Loucy (cell line): ENCODE data around the gene TRIM47.

ENCODE experiments used
- H2AFZ ChIP-seq: fragments of 200-600 bp; sonication (generic); 2 replicates; pipeline ENCODE4 v1.6.0; 2016; ENCODE audit warnings: antibody characterized with exemption, mild to moderate bottlenecking, low read length, moderate library complexity
- H3F3A ChIP-seq: fragments of 200-600 bp; 2 replicates; pipeline ENCODE4 v1.6.0; 2016; ENCODE audit warnings: antibody characterized with exemption, low read depth, mild to moderate bottlenecking
- H3K27me3 ChIP-seq: fragments of 200-600 bp; sonication (generic); 2 replicates; pipeline ENCODE4 v1.6.1; 2014; ENCODE audit warnings: low read length, mild to moderate bottlenecking; ENCODE audit not compliant: insufficient read depth, poor library complexity, severe bottlenecking
- H3K36me3 ChIP-seq: fragments of 200-600 bp; sonication (generic); 2 replicates; pipeline ENCODE4 v1.6.1; 2016; ENCODE audit warnings: low read length; ENCODE audit not compliant: insufficient read depth
- H3K4me1 ChIP-seq: fragments of 200-600 bp; sonication (generic); 2 replicates; pipeline ENCODE4 v1.5.1; 2014; ENCODE audit warnings: low read length, mild to moderate bottlenecking; ENCODE audit not compliant: insufficient read depth, poor library complexity, severe bottlenecking
- H3K4me2 ChIP-seq: fragments of 200-600 bp; sonication (generic); 2 replicates; pipeline ENCODE4 v1.6.0; 2014; ENCODE audit warnings: antibody characterized with exemption, low read length, low read depth, mild to moderate bottlenecking; ENCODE audit not compliant: poor library complexity, severe bottlenecking
- H3K4me3 ChIP-seq: fragments of 200-600 bp; sonication (generic); 2 replicates; pipeline ENCODE4 v1.5.1; 2014; ENCODE audit warnings: low read length, mild to moderate bottlenecking, mixed read lengths; ENCODE audit not compliant: poor library complexity, severe bottlenecking
- H3K79me2 ChIP-seq: fragments of 200-600 bp; sonication (generic); 2 replicates; pipeline ENCODE4 v1.6.1; 2014; ENCODE audit warnings: low read length; ENCODE audit not compliant: insufficient read depth
- H3K9ac ChIP-seq: fragments of 200-600 bp; sonication (generic); 2 replicates; pipeline ENCODE4 v1.6.0; 2014; ENCODE audit warnings: mild to moderate bottlenecking, low read depth, low read length, moderate library complexity; ENCODE audit not compliant: poor library complexity, severe bottlenecking
- H3K9me2 ChIP-seq: fragments of 200-600 bp; sonication (generic); replicated peaks from 2 replicates; pipeline ENCODE4 v1.6.1; 2016; ENCODE audit warnings: low read depth, low read length, mixed read lengths
- H3K9me3 ChIP-seq: fragments of 200-600 bp; sonication (generic); 2 replicates; pipeline ENCODE4 v1.6.1; 2014; ENCODE audit warnings: mild to moderate bottlenecking, antibody characterized with exemption, low read length, low read depth; ENCODE audit not compliant: insufficient read depth
- H4K20me1 ChIP-seq: fragments of 200-600 bp; sonication (generic); 2 replicates; pipeline ENCODE4 v1.6.0; 2014; ENCODE audit warnings: antibody characterized with exemption, low read length, mild to moderate bottlenecking; ENCODE audit not compliant: insufficient read depth, poor library complexity, severe bottlenecking
- CTCF ChIP-seq: fragments of 200-600 bp; sonication (generic); conservative IDR thresholded peaks from 2 replicates; pipeline ENCODE4 v1.5.1; 2014; ENCODE audit warnings: mild to moderate bottlenecking, antibody characterized with exemption, low read length
- EZH2phosphoT487 ChIP-seq: fragments of 200-600 bp; IDR thresholded peaks from 2 replicates; pipeline ENCODE4 v1.6.1; 2018; ENCODE audit warnings: antibody characterized with exemption, mild to moderate bottlenecking, moderate library complexity, borderline replicate concordance

Gene TRIM47

DNA sequence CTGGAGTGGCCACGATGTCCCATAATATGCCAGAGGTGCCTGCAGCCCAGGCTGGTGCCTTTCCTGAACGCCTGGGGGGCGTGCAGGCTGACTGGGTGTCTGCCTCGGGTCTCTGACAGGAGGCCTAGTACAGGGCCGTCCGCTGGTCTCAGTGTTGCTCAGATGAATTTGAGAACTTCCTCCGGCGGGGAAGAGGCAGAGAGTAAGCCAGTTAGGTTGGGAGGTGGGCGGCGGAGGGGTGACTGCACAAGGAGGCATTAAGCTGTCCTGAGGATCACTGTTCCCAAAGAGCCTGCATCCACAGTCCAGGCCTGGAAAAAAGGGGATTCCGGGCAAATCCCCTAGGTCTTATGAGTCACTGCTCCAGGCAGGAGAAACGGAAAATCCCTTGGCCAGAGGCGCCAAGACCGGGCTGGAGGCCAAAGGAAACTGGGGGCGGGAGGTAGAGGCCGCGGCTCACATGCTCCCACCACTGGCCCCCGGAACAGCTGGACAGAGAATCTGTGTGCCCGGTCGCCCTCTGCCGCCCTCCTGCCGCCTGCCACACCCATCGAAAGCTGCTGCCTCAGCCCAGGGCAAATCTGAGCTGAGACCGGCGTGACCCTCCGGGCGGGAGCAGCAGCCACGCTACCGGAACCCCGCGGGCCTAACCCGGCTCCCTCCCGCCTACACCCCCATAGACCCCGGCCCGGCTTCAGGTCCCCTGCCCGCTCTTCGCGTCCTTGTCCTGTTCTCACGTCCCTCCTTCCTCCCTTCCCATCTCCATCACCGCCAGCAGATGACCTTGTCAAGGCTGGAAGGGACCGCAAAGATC lies 1.2 kb downstream of the TRIM47 start:
- H3K4me1 ChIP-seq = peaks cover 36% of the 10 kb centered on the region
- H3K27me3 ChIP-seq = no peaks in the 10 kb centered on the region
- peak overlapping the region; percentile 74 for H2AFZ ChIP-seq
- no peaks in the 10 kb centered on the region for H3F3A ChIP-seq
- peaks cover 16% of the 10 kb centered on the region for H3K79me2 ChIP-seq
- TF ChIP-seq EZH2phosphoT487 (no peak), CTCF (no peak)
- H3K9me2 ChIP-seq = no peaks in the 10 kb centered on the region
- H3K9ac ChIP-seq = peak overlapping the region; percentile 92
- H4K20me1 ChIP-seq = no peaks in the 10 kb centered on the region
- H3K4me3 ChIP-seq = peak overlapping the region; percentile 82
- no peaks in the 10 kb centered on the region for H3K36me3 ChIP-seq
- peak overlapping the region; percentile 94 for H3K4me2 ChIP-seq
- no peaks in the 10 kb centered on the region for H3K9me3 ChIP-seq

GRCh38 chr17:75876190-75876937 lies 2.0 kb downstream of the TRIM47 start:
- peak overlapping the region; percentile 94 for H3K4me2 ChIP-seq
- H2AFZ ChIP-seq = peak overlapping the region; percentile 74

GRCh38 chr17:75875940-75876189 lies 2.5 kb downstream of the TRIM47 start:
- Histone ChIP-seq H3K9me2 (no peaks in the 10 kb centered on the region), H4K20me1 (no peaks in the 10 kb centered on the region), H3K4me1 (peaks cover 33% of the 10 kb centered on the region), H2AFZ (peak overlapping the region; percentile 74), H3K4me2 (peak overlapping the region; percentile 94), H3K79me2 (peaks cover 16% of the 10 kb centered on the region), H3K36me3 (no peaks in the 10 kb centered on the region), H3F3A (no peaks in the 10 kb centered on the region), H3K9ac (peak overlapping the region; percentile 92), H3K9me3 (no peaks in the 10 kb centered on the region), H3K27me3 (no peaks in the 10 kb centered on the region), H3K4me3 (peak overlapping the region; percentile 82)
- TF ChIP-seq CTCF (no peak), EZH2phosphoT487 (no peak)

More at GRCh38 chr17:75876190-75876937, 2.0 kb downstream of the TRIM47 start:
- H3K9ac ChIP-seq = peak overlapping the region; percentile 92
- peak overlapping the region; percentile 82 for H3K4me3 ChIP-seq
- no peaks in the 10 kb centered on the region for H3K27me3 ChIP-seq
- H3F3A ChIP-seq = no peaks in the 10 kb centered on the region
- no peaks in the 10 kb centered on the region for H4K20me1 ChIP-seq
- peaks cover 16% of the 10 kb centered on the region for H3K79me2 ChIP-seq
- H3K36me3 ChIP-seq = no peaks in the 10 kb centered on the region
- H3K4me1 ChIP-seq = peaks cover 34% of the 10 kb centered on the region
- H3K9me3 ChIP-seq = no peaks in the 10 kb centered on the region
- H3K9me2 ChIP-seq = no peaks in the 10 kb centered on the region
- TF ChIP-seq CTCF (peak; percentile 58), EZH2phosphoT487 (no peak)
